Psoas muscle (tissue), 8 donors: ENCODE measurements around the gene USB1. TPM values are rescaled to one million over a fixed set of nuclear protein-coding genes. Genes with fewer than 3 reads are reported as not detected.
A peak's percentile ranks its signal among the peaks of the same experiment; 100 is the strongest.

Source experiments
- ATAC-seq, 4 donors: fragments of 200-7000 bp; cut with Tn5 transposase; one replicate each; pipeline ENCODE4 v1.9.1; 2020; ENCODE audit warnings: moderate library complexity in 3 of 4, mild to moderate bottlenecking in 2 of 4
- DNase-seq, 2 donors: peaks; one replicate each; pipeline ENCODE4 v3.0.0-alpha.2; 2020
- H3K27ac ChIP-seq: fragments of 200-600 bp; one replicate; pipeline ENCODE4 v1.8.0; 2022
- H3K27me3 ChIP-seq, 3 donors: fragments of 200-600 bp in 1 of 3; one replicate each; pipeline versions ENCODE4 v1.6.1 to v1.8.0; 2013 to 2022; ENCODE audit warnings: low read length in 2 of 3, mild to moderate bottlenecking in 2 of 3, moderate library complexity in 1 of 3; ENCODE audit not compliant: insufficient read depth in 3 of 3
- H3K36me3 ChIP-seq, 2 donors: fragments of 200-600 bp in 1 of 2; one replicate each; pipeline versions ENCODE4 v1.6.1 to v1.8.0; 2013 to 2022; ENCODE audit warnings: low read depth in 1 of 2, mild to moderate bottlenecking in 1 of 2, moderate library complexity in 1 of 2; ENCODE audit not compliant: insufficient read depth in 1 of 2
- H3K4me1 ChIP-seq: fragments of 200-600 bp; one replicate; pipeline ENCODE4 v1.8.0; 2022
- H3K4me3 ChIP-seq: fragments of 200-600 bp; one replicate; pipeline ENCODE4 v1.8.0; 2022; ENCODE audit warnings: mild to moderate bottlenecking
- H3K9me3 ChIP-seq: fragments of 200-600 bp; one replicate; pipeline ENCODE4 v1.8.0; 2022
- WGBS, 3 donors: extraction: QIAGEN DNeasy Blood & Tissue Kit; methylation state at CpG; one replicate each; pipeline versions ENCODE4 v1.1.6 to v1.1.7; 2013; 5-methylcytosine and 5-hydroxymethylcytosine counted together
- intact Hi-C, 2 donors: fragments of 100-400 bp; cut with DNase I; formaldehyde crosslinking; loops; one replicate each; pipeline versions ENCODE4 v1.11.0 to v1.14.2; 2022
- polyA plus RNA-seq, 3 donors: library from polyadenylated mRNA; stranded (reverse); fragments of 200-250 nt; gene quantifications; one replicate each; pipeline ENCODE4 v1.2.3, GENCODE V29; 2013
- total RNA-seq, 4 donors: library from RNA; stranded (reverse); fragmentation: NEBNext Ultra II Directional in 2 of 4; extraction: Animal tissue kit (Norgen Biotek cat#: 25700) in 2 of 4; gene quantifications; one replicate each; pipeline versions ENCODE4 v1.2.1 to v1.2.4, GENCODE V29; 2021 to 2023
- TF ChIP-seq, protein P1 (sequence below): fragments of 200-600 bp; IDR thresholded peaks from one replicate; pipeline ENCODE4 v1.8.0; 2022; ENCODE audit warnings: antibody characterized with exemption
- donor health status: healthy with polysubstance abuse.
- donor health status: DM: no; HTN: no; CAD: no; lungs with moderate emphysema.
- donor health status: Bipolar disorder and iron deficiency.
- donor health status: healthy.
- donor health status: DM: yes; HTN: yes; CAD: no.
- donor health status: DM: no; HTN: no; CAD: no.
- donor health status: DM: no; HTN: no; CAD: no.
- donor health status: DM: yes; HTN: yes; CAD: no.

USB1 gene
- total and polyA plus RNA-seq, 7 donors: 10.1 to 30.7 (median 18.5) TPM

DNA sequence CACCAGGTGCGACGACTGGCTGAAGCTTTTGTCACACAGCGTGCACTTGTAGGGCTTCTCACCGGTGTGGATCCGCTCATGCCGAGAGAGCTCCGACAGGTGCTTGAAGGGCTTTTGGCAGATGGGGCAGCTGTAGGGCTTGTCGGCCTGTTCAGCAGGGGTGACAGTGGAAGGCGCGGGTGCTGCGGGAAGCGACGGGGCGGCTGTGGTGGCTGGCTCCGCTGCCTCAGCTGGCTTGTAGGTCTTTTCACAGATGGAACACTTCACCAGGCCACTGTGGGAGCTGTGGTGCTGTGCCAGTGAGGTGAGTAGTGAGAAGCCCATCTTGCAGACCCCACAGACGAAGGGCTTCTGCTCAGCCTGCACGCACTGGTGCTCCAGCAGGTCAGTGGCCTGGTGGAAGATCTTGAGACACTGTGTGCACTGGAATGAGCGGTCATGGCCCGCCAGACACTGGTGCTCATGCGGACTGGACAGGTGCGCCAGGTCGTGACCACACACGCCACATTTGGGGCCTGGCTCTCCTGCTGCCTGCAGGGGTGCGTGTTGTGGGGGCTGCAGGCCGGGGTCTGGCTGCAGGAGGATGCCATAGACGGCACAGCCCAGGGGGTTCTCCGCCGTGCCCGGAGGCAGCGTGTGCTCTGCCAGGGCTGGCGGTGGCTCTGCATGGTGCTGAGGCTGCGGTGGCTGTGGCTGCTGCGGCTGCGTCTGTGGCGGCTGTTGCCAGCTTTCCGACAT, 3.5 kb upstream of the USB1 start:
- no peaks in the 10 kb centered on the region for H3K9me3 ChIP-seq
- TF ChIP-seq, protein P1, sequence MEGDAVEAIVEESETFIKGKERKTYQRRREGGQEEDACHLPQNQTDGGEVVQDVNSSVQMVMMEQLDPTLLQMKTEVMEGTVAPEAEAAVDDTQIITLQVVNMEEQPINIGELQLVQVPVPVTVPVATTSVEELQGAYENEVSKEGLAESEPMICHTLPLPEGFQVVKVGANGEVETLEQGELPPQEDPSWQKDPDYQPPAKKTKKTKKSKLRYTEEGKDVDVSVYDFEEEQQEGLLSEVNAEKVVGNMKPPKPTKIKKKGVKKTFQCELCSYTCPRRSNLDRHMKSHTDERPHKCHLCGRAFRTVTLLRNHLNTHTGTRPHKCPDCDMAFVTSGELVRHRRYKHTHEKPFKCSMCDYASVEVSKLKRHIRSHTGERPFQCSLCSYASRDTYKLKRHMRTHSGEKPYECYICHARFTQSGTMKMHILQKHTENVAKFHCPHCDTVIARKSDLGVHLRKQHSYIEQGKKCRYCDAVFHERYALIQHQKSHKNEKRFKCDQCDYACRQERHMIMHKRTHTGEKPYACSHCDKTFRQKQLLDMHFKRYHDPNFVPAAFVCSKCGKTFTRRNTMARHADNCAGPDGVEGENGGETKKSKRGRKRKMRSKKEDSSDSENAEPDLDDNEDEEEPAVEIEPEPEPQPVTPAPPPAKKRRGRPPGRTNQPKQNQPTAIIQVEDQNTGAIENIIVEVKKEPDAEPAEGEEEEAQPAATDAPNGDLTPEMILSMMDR: no peak
- H3K27me3 ChIP-seq: no peaks in the 10 kb centered on the region
- 89 to 92% (median 91%) methylated on average over 36 of the region's 36 CpGs for WGBS, 3 donors
- DNase-seq (no peak), ATAC-seq (no peak)
- H3K4me3 ChIP-seq: no peak overlapping the region
- H3K27ac ChIP-seq: no peak overlapping the region
- H3K36me3 ChIP-seq: peaks cover 0 to 39% of the 10 kb centered on the region in 2 donors
- intact Hi-C loops: loop anchor here in 1 of 2 donors (2.0 kb wide), 1 partner anchor 97 kb away; no protein-coding TSS in a partner anchor
- peaks cover 7% of the 10 kb centered on the region for H3K4me1 ChIP-seq

DNA sequence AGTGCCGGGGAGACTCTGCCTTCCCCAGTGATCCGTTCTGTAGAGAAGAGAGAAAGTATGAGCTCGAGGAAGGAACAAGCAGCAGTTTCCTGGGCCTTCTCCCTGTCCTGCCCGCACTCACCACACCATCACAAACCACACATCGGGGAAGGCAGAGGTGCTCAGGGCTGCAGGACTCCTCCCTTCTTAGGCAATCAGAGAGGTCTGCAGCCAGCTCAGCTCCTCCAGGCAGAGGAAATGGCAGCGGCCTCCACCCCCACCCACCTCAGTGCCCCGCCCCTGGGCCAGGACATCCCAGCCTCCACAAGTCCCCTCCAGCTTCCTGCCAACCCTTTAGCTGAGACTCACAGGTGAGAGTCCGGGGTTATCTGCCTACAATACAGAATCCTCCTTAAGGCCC, 2.7 kb upstream of the USB1 start:
- Histone ChIP-seq H3K36me3 (peaks cover 0 to 47% of the 10 kb centered on the region in 2 donors), H3K4me1 (peaks cover 7% of the 10 kb centered on the region), H3K9me3 (no peaks in the 10 kb centered on the region), H3K27me3 (no peaks in the 10 kb centered on the region), H3K4me3 (no peak overlapping the region), H3K27ac (no peak overlapping the region)
- ATAC-seq (no peak), DNase-seq (no peak)
- intact Hi-C loops: loop anchor here in 1 of 2 donors (2.0 kb wide), 1 partner anchor 98 kb away; no protein-coding TSS in a partner anchor
- TF ChIP-seq, protein P1: no peak
- 69 to 76% (median 72%) methylated on average over 8 of the region's 8 CpGs for WGBS, 3 donors

DNA sequence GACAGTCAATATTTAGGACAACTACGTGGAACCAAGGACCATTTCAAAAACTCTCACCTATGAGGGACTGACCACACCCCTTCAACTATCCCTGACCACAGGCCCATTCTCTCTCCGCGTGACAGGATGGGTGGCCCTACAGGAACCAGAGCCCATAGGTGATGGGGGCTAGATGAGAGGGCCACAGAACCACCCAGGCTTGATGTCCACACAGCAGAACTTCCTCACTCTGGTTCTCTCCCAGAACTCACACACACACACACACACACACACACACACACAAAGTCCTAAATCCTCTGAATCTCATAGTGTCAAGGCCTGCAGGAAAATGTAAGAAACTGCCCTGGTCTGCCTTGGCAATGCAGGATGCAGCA, 2.2 kb upstream of the USB1 start:
- H3K27me3 ChIP-seq: no peaks in the 10 kb centered on the region
- H3K4me1 ChIP-seq: peaks cover 7% of the 10 kb centered on the region
- ATAC-seq (no peak), DNase-seq (no peak)
- 69 to 85% (median 85%) methylated on average over 3 of the region's 3 CpGs for WGBS, 3 donors
- peak overlapping the region; percentile 90 for H3K4me3 ChIP-seq
- intact Hi-C loops: loop anchor here in 1 of 2 donors (2.0 kb wide), 1 partner anchor 98 kb away; no protein-coding TSS in a partner anchor
- TF ChIP-seq, protein P1: no peak
- H3K27ac ChIP-seq: peak overlapping the region; percentile 91
- H3K36me3 ChIP-seq: peaks cover 0 to 49% of the 10 kb centered on the region in 2 donors
- no peaks in the 10 kb centered on the region for H3K9me3 ChIP-seq

DNA sequence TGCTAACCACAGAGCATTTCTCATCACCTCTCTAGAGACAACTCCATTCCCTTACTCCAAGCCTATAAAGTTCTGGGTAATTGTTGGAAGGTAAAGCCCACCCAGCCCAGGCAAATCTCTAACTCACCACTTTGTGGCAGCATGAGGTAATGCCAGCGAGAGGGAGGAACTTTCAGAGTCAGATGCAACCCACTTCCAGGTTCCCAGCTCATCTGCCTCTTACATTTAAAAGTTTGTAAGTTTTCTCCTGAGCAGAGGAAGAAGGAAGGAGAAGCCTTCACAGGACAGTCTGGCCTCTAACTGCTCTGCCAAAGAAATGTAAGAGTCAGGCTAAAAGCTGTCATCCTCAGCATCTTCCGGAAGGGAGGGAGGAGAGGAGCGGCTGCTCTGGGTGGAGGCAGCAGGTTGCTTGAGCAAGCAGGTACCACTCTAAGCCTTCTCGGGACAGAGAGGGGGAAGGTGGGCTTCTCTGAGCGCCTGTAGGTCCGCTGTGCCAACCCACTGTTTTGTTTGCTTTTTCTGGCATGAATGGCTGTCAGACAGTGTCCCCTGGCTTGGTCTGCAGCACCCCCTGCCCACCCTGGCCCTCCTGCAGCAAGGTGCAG, 1.7 kb upstream of the USB1 start:
- Histone ChIP-seq H3K27me3 (no peaks in the 10 kb centered on the region), H3K36me3 (peaks cover 0 to 49% of the 10 kb centered on the region in 2 donors), H3K4me3 (peak overlapping the region; percentile 90), H3K27ac (peak overlapping the region; percentile 91), H3K9me3 (no peaks in the 10 kb centered on the region), H3K4me1 (peaks cover 7% of the 10 kb centered on the region)
- 14 to 26% (median 15%) methylated on average over 6 of the region's 6 CpGs for WGBS, 3 donors
- intact Hi-C loops: loop anchor here in 1 of 2 donors (2.0 kb wide), 1 partner anchor 99 kb away; no protein-coding TSS in a partner anchor
- ATAC-seq (no peak), DNase-seq (no peak)
- TF ChIP-seq, protein P1: no peak
